Measurements from ENCODE around the gene DPEP3.
A peak's percentile ranks its signal among the peaks of the same experiment; 100 is the strongest.
"Not testable (repeated sequence)": the region's sequence is repeated elsewhere in the genome, so short reads cannot be mapped to it uniquely, and the experiment has no call there.

The DPEP3 gene

DNA sequence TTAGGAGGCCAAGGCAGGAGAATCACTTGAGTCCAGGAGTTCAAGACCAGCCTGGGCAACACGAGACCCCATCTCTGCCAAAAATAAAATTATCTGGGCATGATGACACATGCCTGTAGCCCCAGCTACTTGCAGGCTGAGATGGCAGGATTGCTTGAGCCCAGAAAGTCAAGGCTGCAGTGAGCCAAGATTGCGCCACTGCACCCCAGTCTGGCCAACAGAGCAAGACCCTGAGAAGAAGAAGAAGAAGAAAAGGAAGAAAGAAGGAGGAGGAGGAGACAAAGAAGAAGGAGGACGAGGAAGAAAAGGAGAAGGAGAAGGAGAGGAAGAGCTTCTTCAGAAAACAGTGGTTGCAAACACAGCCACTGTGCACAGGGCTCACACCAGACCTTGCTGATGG is 8.4 kb upstream of the DPEP3 start:
- H3K36me3 ChIP-seq (ENCODE audit: insufficient read depth, low read length), result no peaks in the 10 kb centered on the region

DNA sequence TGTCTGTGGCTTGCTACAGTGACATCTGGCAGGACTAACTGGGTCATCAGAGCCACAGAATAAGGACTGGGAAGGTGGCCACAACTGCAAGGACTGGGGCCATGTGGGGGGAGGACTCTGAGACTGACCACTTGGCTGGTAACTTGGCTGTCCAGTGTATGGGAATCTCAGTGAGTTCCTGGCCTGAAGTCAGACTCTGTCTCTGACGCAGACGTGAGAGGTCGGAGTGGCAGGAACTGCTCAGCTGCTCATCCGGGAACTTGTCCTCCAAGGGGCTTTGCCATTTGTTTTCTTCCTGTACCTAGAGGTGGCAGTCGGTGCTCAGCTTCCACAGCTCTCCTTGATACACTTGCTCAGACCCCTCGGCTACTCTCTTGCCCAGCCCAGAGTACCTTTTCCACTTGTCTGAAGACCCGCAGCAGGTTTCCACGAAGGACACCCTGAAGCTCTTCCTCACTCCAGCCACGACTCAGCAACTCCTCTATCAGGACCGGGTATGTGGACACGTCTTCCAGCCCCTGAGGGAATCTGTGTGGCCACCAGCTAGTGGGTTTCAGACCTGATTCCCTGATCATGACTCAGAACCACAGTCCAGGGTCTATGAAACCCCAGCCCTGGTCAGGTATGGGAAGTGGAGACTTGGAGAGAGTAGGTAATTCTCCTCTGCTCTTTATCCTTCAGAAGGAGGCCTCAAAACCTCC is 7.3 kb upstream of the DPEP3 start:
- peaks cover 12% of the 10 kb centered on the region for H3K27me3 ChIP-seq (ENCODE audit: insufficient read depth, low read length)
- H2AFZ ChIP-seq (ENCODE audit: low read depth, low read length), result no peak overlapping the region
- H3K36me3 ChIP-seq (ENCODE audit: insufficient read depth, low read length), result no peaks in the 10 kb centered on the region
- no peaks in the 10 kb centered on the region for H3K4me1 ChIP-seq (ENCODE audit: insufficient read depth, low read length)
- no peaks in the 10 kb centered on the region for H3K9me3 ChIP-seq (ENCODE audit: low read length)
- H3K4me3 ChIP-seq (ENCODE audit: low read length), result no peak overlapping the region

More for the DNA sequence above, 8.4 kb upstream of the DPEP3 start:
- H3K4me1 ChIP-seq (ENCODE audit: insufficient read depth, low read length), result peaks cover 3% of the 10 kb centered on the region
- H3K9me3 ChIP-seq (ENCODE audit: low read length), result no peaks in the 10 kb centered on the region
- no peak overlapping the region for H2AFZ ChIP-seq (ENCODE audit: low read depth, low read length)
- no peak overlapping the region for H3K4me3 ChIP-seq (ENCODE audit: low read length)
- peaks cover 12% of the 10 kb centered on the region for H3K27me3 ChIP-seq (ENCODE audit: insufficient read depth, low read length)

DNA sequence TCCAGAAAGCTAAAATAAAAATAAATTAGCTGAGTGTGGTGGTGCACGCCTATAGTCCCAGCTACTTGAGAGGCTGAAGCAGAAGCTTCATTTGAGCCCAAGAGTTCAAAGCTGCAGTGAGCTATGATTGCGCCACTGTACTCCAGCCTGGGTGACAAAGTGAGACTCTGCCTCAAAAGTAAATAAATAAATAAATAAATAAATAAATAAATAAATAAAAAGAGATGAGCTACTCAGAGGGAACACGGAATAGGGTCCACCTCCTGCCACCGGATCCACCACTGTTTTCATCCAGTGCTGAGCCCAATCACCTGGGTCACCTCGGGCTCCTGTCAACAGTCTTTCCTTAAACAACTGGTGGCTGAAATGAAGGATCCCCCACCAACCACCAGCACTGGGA is 6.7 kb upstream of the DPEP3 start:
- H3K27me3 ChIP-seq (ENCODE audit: insufficient read depth, low read length), result peaks cover 12% of the 10 kb centered on the region
- H3K9me3 ChIP-seq (ENCODE audit: low read length), result no peaks in the 10 kb centered on the region
- no peaks in the 10 kb centered on the region for H3K36me3 ChIP-seq (ENCODE audit: insufficient read depth, low read length)
- no peak overlapping the region for H2AFZ ChIP-seq (ENCODE audit: low read depth, low read length)
- no peak overlapping the region for H3K4me3 ChIP-seq (ENCODE audit: low read length)
- H3K4me1 ChIP-seq (ENCODE audit: insufficient read depth, low read length), result no peaks in the 10 kb centered on the region

DNA sequence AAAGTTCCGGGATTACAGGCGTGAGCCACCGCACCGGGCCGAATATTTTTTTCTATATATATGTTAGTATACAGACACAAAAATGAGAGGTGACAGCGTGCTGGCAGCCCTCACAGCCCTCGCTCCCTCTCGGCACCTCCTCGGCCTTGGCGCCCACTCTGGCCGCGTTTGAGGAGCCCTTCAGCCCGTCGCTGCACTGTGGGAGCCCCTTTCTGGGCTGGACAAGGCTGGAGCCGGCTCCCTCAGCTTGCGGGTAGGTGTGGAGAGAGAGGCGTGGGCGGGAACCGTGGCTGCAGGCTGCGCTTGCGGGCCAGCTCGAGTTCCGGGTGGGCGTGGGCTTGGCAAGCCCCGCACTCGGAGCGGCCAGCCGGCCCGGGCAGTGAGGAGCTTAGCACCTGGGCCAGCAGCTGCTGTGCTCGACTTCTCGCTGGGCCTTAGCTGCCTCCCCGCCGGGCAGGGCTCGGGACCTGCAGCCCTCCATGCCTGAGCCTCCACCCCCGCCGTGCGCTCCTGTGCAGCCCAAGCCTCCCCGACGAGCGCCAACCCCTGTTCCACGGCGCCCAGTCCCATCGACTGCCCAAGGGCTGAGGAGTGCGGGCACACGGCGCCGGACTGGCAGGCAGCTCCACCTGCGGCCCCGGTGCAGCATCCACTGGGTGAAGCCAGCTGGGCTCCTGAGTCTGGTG is 1.9 kb upstream of the DPEP3 start:
- Histone ChIP-seq H3K4me1 (ENCODE audit: insufficient read depth, low read length) (no peaks in the 10 kb centered on the region), H3K36me3 (ENCODE audit: insufficient read depth, low read length) (no peaks in the 10 kb centered on the region), H3K4me3 (ENCODE audit: low read length) (no peak overlapping the region), H3K27me3 (ENCODE audit: insufficient read depth, low read length) (peaks cover 2% of the 10 kb centered on the region), H3K9me3 (ENCODE audit: low read length) (peaks cover 2% of the 10 kb centered on the region), H2AFZ (ENCODE audit: low read depth, low read length) (no peak overlapping the region)

DNA sequence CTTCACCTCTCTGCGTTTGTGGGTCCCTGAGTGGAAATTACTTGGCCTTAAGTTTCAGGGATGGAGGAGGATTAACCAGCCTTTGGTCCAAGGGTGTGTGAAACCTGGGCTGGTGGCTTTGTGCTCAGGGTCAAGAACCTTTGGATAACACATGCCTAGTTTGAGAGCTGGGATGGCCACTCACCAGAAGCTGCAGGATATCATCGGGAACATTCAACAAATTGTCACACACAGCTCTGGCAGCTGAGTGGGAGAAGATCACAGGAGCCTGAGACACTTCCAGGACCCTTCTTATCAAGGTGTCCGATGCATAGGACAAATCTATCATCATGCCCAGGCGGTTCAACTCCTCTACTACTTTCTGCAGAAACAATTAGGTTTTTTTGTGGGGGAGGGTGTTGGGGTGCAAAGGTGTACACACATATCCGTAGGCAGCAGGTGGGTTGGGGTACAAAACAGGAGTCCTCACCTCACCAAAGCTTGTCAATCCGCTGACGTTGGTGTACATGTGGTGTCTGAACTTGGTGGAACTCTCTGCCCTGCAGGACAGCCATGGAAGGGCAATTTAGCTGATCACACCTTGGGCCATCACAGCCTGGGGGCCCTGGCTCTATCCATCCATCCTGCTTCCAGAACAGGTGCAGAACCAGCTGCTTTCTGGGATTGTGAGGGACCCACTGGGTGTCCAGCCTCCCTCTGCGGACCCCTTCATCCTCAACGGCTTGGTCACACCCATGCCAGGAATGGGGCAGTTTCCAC is 2.7 kb downstream of the DPEP3 start:
- Histone ChIP-seq H2AFZ (ENCODE audit: low read depth, low read length) (no peak overlapping the region), H3K27me3 (ENCODE audit: insufficient read depth, low read length) (peaks cover 5% of the 10 kb centered on the region), H3K4me1 (ENCODE audit: insufficient read depth, low read length) (no peaks in the 10 kb centered on the region), H3K4me3 (ENCODE audit: low read length) (no peak overlapping the region), H3K36me3 (ENCODE audit: insufficient read depth, low read length) (no peaks in the 10 kb centered on the region), H3K9me3 (ENCODE audit: low read length) (peaks cover 2% of the 10 kb centered on the region)

DNA sequence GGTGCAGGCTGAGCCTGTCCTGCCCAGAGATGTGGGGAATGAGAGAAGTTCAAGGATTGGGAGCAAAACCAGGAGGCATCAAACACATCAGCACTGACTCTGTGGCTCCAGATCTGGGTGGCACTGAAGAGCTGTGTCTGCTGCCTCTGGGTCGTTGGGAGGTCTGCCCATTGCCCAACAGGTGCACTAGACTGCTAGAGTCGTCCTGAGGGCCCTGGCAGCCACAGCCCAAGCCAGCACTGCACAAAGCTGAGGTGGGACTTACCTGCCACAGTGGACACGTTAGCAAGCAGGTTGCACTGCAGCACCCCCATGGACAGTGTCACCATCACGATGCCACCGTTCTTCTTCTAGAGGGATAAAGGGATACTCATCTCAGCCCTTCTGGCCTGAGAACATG is 3.3 kb downstream of the DPEP3 start:
- Histone ChIP-seq H3K27me3 (ENCODE audit: insufficient read depth, low read length) (peaks cover 5% of the 10 kb centered on the region), H2AFZ (ENCODE audit: low read depth, low read length) (no peak overlapping the region), H3K4me3 (ENCODE audit: low read length) (no peak overlapping the region), H3K4me1 (ENCODE audit: insufficient read depth, low read length) (no peaks in the 10 kb centered on the region), H3K9me3 (ENCODE audit: low read length) (peaks cover 2% of the 10 kb centered on the region), H3K36me3 (ENCODE audit: insufficient read depth, low read length) (no peaks in the 10 kb centered on the region)

DNA sequence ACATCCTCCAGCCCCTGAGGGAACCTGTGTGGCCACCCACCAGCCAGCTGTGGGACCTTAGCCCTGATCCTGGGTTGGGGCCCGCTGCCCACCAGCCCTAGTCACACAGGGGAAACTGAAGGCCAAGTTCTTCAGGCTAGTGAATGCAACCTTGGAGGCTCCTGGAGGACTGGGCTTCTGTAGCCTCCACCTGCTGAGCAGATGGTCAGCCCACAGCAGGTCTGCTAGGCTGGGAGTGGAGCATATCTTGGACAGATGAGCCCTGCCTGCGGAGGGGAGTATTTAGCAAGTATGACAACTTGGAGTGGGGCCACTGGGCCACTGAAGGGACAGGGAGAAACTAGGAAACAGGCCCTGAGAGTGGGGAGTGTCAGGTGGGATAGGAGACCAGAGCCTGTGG is 4.1 kb downstream of the DPEP3 start:
- H3K9me3 ChIP-seq (ENCODE audit: low read length), result peaks cover 2% of the 10 kb centered on the region
- no peaks in the 10 kb centered on the region for H3K4me1 ChIP-seq (ENCODE audit: insufficient read depth, low read length)
- H3K4me3 ChIP-seq (ENCODE audit: low read length), result no peak overlapping the region
- no peak overlapping the region for H2AFZ ChIP-seq (ENCODE audit: low read depth, low read length)
- H3K36me3 ChIP-seq (ENCODE audit: insufficient read depth, low read length), result no peaks in the 10 kb centered on the region
- peaks cover 5% of the 10 kb centered on the region for H3K27me3 ChIP-seq (ENCODE audit: insufficient read depth, low read length)

- Histone ChIP-seq H3K9me3 (ENCODE audit: low read length) (peaks cover 2% of the 10 kb centered on the region), H3K36me3 (ENCODE audit: insufficient read depth, low read length) (no peaks in the 10 kb centered on the region), H3K4me1 (ENCODE audit: insufficient read depth, low read length) (no peaks in the 10 kb centered on the region), H3K4me3 (ENCODE audit: low read length) (no peak overlapping the region), H2AFZ (ENCODE audit: low read depth, low read length) (no peak overlapping the region), H3K27me3 (ENCODE audit: insufficient read depth, low read length) (peaks cover 5% of the 10 kb centered on the region)
Measured at GRCh38 chr16:67975321-67976105, 4.8 kb downstream of the DPEP3 start.

GRCh38 chr16:67972285-67972684 is 8.0 kb downstream of the DPEP3 start:
- H3K36me3 ChIP-seq (ENCODE audit: insufficient read depth, low read length); H3K4me3 ChIP-seq (ENCODE audit: low read length); H3K4me1 ChIP-seq (ENCODE audit: insufficient read depth, low read length); H3K27me3 ChIP-seq (ENCODE audit: insufficient read depth, low read length); H3K9me3 ChIP-seq (ENCODE audit: low read length); H2AFZ ChIP-seq (ENCODE audit: low read depth, low read length): not testable (repeated sequence)

DNA sequence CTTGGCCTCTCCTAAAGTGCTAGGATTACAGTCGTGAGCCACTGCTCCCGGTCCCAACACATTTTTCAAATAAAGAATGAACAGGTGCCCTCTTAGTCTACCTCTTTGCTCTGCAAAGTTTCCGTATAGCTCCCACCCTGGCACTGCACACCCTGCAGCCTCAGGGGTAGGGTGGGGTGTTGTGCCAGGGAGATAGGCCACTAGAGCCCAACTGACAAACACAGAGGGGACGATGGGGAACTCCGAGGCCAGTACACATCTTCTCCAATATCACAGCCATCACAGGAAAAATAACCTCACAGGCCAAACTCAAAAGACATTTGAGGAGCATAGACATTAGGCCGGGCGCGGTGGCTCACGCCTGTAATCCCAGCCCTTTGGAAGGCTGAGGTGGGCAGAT is 9.2 kb downstream of the DPEP3 start:
- H3K36me3 ChIP-seq (ENCODE audit: insufficient read depth, low read length), result no peaks in the 10 kb centered on the region
- no peaks in the 10 kb centered on the region for H3K9me3 ChIP-seq (ENCODE audit: low read length)
- H3K4me3 ChIP-seq (ENCODE audit: low read length), result no peak overlapping the region
- H2AFZ ChIP-seq (ENCODE audit: low read depth, low read length), result no peak overlapping the region
- peaks cover 20% of the 10 kb centered on the region for H3K4me1 ChIP-seq (ENCODE audit: insufficient read depth, low read length)
- no peaks in the 10 kb centered on the region for H3K27me3 ChIP-seq (ENCODE audit: insufficient read depth, low read length)

GRCh38 chr16:67969254-67970039 is 10.9 kb downstream of the DPEP3 start:
- Histone ChIP-seq H3K4me1 (ENCODE audit: insufficient read depth, low read length) (peaks cover 23% of the 10 kb centered on the region), H3K36me3 (ENCODE audit: insufficient read depth, low read length) (no peaks in the 10 kb centered on the region), H3K9me3 (ENCODE audit: low read length) (no peaks in the 10 kb centered on the region), H2AFZ (ENCODE audit: low read depth, low read length) (peak overlapping the region; percentile 53), H3K4me3 (ENCODE audit: low read length) (peak overlapping the region; percentile 56), H3K27me3 (ENCODE audit: insufficient read depth, low read length) (no peaks in the 10 kb centered on the region)
